PFSK-1 (cell line): Measurements from ENCODE around the gene INTS6.

ENCODE experiments used
- FOXP2 ChIP-seq: optimal IDR thresholded peaks from 2 replicates; pipeline ENCODE3; 2011; ENCODE audit warnings: borderline replicate concordance, control low read depth, inconsistent platforms; ENCODE audit not compliant: insufficient read depth; ENCODE audit errors: extremely low read length, extremely low read depth
- POLR2AphosphoS5 ChIP-seq: IDR thresholded peaks from 2 replicates; pipeline ENCODE4 v1.6.1; 2012; ENCODE audit warnings: low read depth, mild to moderate bottlenecking, control low read depth, low read length, moderate library complexity
- SIN3A ChIP-seq: IDR thresholded peaks from 2 replicates; pipeline ENCODE4 v1.6.1; 2012; ENCODE audit warnings: mild to moderate bottlenecking, low read length, moderate library complexity, borderline replicate concordance; ENCODE audit not compliant: insufficient read depth
- TAF1 ChIP-seq: IDR thresholded peaks from 2 replicates; pipeline ENCODE4 v1.6.1; 2012; ENCODE audit warnings: low read length, control low read depth, borderline replicate concordance; ENCODE audit not compliant: insufficient read depth
- TF ChIP-seq, protein P1 (sequence below), 2 experiments: IDR thresholded peaks; 2 replicates each; pipeline versions ENCODE4 v1.6.1 to v1.8.0; 2011 to 2012; ENCODE audit warnings: low read depth in 2 of 2, low read length in 2 of 2, control low read depth in 1 of 2, inconsistent platforms in 1 of 2, mild to moderate bottlenecking in 1 of 2, moderate library complexity in 1 of 2; ENCODE audit not compliant: insufficient read depth in 1 of 2

- TF ChIP-seq SIN3A (no peak), POLR2AphosphoS5 (no peak), TAF1 (no peak), FOXP2 (no peak)
- TF ChIP-seq, protein P1, sequence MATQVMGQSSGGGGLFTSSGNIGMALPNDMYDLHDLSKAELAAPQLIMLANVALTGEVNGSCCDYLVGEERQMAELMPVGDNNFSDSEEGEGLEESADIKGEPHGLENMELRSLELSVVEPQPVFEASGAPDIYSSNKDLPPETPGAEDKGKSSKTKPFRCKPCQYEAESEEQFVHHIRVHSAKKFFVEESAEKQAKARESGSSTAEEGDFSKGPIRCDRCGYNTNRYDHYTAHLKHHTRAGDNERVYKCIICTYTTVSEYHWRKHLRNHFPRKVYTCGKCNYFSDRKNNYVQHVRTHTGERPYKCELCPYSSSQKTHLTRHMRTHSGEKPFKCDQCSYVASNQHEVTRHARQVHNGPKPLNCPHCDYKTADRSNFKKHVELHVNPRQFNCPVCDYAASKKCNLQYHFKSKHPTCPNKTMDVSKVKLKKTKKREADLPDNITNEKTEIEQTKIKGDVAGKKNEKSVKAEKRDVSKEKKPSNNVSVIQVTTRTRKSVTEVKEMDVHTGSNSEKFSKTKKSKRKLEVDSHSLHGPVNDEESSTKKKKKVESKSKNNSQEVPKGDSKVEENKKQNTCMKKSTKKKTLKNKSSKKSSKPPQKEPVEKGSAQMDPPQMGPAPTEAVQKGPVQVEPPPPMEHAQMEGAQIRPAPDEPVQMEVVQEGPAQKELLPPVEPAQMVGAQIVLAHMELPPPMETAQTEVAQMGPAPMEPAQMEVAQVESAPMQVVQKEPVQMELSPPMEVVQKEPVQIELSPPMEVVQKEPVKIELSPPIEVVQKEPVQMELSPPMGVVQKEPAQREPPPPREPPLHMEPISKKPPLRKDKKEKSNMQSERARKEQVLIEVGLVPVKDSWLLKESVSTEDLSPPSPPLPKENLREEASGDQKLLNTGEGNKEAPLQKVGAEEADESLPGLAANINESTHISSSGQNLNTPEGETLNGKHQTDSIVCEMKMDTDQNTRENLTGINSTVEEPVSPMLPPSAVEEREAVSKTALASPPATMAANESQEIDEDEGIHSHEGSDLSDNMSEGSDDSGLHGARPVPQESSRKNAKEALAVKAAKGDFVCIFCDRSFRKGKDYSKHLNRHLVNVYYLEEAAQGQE (IDR thresholded peaks at IDR 0.05; ENCODE audit: insufficient read depth in 1 of 2, low read depth in 2 of 2, low read length in 2 of 2): no peak
These were observed 4.4 kb upstream of the INTS6 start for GRCh38 chr13:51457086-51457815.
